Transverse colon (tissue), 4 donors: Measurements from ENCODE around the gene ITGA8.

Experiments used
- CTCF ChIP-seq, 5 experiments: fragments of 200-600 bp in 3 of 5; fragments of 450-650 bp in 2 of 5; sonication (generic) in 3 of 5; IDR thresholded peaks; 1 replicate in 2 of 5; 2 replicates in 3 of 5; pipeline ENCODE4 v1.5.1; 2016 to 2017; ENCODE audit warnings: antibody characterized with exemption in 5 of 5, inconsistent platforms in 3 of 5, mild to moderate bottlenecking in 2 of 5, moderate library complexity in 1 of 5
- EP300 ChIP-seq: sonication (generic); formaldehyde crosslinking; IDR thresholded peaks from one replicate; pipeline ENCODE4 v1.6.1; 2017; ENCODE audit warnings: antibody characterized with exemption, low read depth
- POLR2A ChIP-seq: fragments of 450-650 bp; IDR thresholded peaks from one replicate; pipeline ENCODE4 v1.6.1; 2016; ENCODE audit warnings: antibody characterized with exemption, mild to moderate bottlenecking, moderate library complexity
- POLR2AphosphoS5 ChIP-seq, 3 donors: sonication (generic); formaldehyde crosslinking; IDR thresholded peaks; one replicate each; pipeline ENCODE4 v1.6.1; 2016; ENCODE audit warnings: antibody characterized with exemption in 3 of 3

- TF ChIP-seq EP300 (no peak), CTCF (IDR thresholded peaks at IDR 0.05) (peak; percentile 28 to 41 (median 33)), POLR2AphosphoS5 (IDR thresholded peaks at IDR 0.05) (no peak), POLR2A (no peak)
Observed at GRCh38 chr10:15719899-15720634, at the start of gene ITGA8.
